ENCODE results near the gene NUP214.
"Not testable (repeated sequence)": the region's sequence is repeated elsewhere in the genome, so short reads cannot be mapped to it uniquely, and the experiment has no call there.

NUP214 gene

GRCh38 chr9:131262327-131263032, 137.1 kb downstream of the NUP214 start:
- DNase-seq, result no peak

GRCh38 chr9:131263033-131263343, 137.6 kb downstream of the NUP214 start:
- DNase-seq, result not testable (repeated sequence)

GRCh38 chr9:131263701-131264100, 138.3 kb downstream of the NUP214 start:
- no peak for DNase-seq

GRCh38 chr9:131264231-131264630, 138.8 kb downstream of the NUP214 start:
- no peak for DNase-seq

GRCh38 chr9:131266266-131267229, 141.2 kb downstream of the NUP214 start:
- DNase-seq, result no peak

GRCh38 chr9:131270171-131271015, 145.0 kb downstream of the NUP214 start:
- no peak for DNase-seq

GRCh38 chr9:131271016-131271273, 145.6 kb downstream of the NUP214 start:
- DNase-seq, result not testable (repeated sequence)

GRCh38 chr9:131271506-131271931, 146.1 kb downstream of the NUP214 start:
- DNase-seq, result no peak

GRCh38 chr9:131272212-131272611, 146.8 kb downstream of the NUP214 start:
- no peak for DNase-seq

- no peak for DNase-seq
These were observed 147.9 kb downstream of the NUP214 start for GRCh38 chr9:131273146-131273855.

GRCh38 chr9:131273856-131274673, 148.7 kb downstream of the NUP214 start:
- DNase-seq, result no peak

- no peak for DNase-seq
These were observed 149.4 kb downstream of the NUP214 start for GRCh38 chr9:131274674-131275331.

- no peak for DNase-seq
These were observed 150.1 kb downstream of the NUP214 start for GRCh38 chr9:131275332-131276093.

GRCh38 chr9:131276094-131276888, 150.9 kb downstream of the NUP214 start, which contains the start of gene FAM78A:
Gene FAM78A (minus strand): TSS chr9:131276510. CDS start chr9:131276179, 331 bp downstream.
- no peak for DNase-seq

- no peak for DNase-seq
These were observed 151.5 kb downstream of the NUP214 start for GRCh38 chr9:131276891-131277286.

GRCh38 chr9:131277287-131277909, 152.0 kb downstream of the NUP214 start:
- DNase-seq, result no peak

- peak in 1 of 2 experiments; percentile 78 for DNase-seq
These were observed 152.7 kb downstream of the NUP214 start for GRCh38 chr9:131277910-131278701.

- no peak for DNase-seq
These were observed 153.3 kb downstream of the NUP214 start for GRCh38 chr9:131278702-131279111.
